Measurements from ENCODE around the gene CKAP5.

The CKAP5 gene

GRCh38 chr11:46761807-46762206, 84.3 kb downstream of the CKAP5 start:
- no peak for DNase-seq

GRCh38 chr11:46760429-46761128, 85.5 kb downstream of the CKAP5 start:
- no peak for DNase-seq

- DNase-seq = no peak
Measured at GRCh38 chr11:46759196-46759595, 86.9 kb downstream of the CKAP5 start.

- DNase-seq = no peak
Measured at GRCh38 chr11:46755962-46756361, 90.1 kb downstream of the CKAP5 start.

DNA sequence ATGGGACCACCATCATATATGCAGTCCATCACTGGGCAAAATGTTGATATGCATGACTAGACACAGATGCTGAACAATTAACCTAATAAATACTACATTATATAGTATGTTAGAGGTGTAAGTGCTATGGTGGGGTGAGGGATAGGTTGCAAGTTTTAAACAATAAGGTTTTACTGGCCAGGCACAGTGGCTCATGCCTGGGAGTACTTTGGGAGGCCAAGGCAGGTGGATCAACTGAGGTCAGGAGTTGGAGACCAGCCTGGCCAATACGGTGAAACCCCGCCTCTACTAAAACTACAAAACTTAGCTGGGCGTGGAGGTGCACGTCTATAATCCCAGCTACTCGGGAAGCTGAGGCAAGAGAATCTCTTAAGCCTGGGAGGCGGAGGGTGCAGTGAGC, 98.9 kb downstream of the CKAP5 start:
- DNase-seq = no peak

- no peak for DNase-seq
Measured at GRCh38 chr11:46745995-46746394, 100.1 kb downstream of the CKAP5 start.

GRCh38 chr11:46745328-46745727, 100.8 kb downstream of the CKAP5 start:
- DNase-seq = no peak

DNA sequence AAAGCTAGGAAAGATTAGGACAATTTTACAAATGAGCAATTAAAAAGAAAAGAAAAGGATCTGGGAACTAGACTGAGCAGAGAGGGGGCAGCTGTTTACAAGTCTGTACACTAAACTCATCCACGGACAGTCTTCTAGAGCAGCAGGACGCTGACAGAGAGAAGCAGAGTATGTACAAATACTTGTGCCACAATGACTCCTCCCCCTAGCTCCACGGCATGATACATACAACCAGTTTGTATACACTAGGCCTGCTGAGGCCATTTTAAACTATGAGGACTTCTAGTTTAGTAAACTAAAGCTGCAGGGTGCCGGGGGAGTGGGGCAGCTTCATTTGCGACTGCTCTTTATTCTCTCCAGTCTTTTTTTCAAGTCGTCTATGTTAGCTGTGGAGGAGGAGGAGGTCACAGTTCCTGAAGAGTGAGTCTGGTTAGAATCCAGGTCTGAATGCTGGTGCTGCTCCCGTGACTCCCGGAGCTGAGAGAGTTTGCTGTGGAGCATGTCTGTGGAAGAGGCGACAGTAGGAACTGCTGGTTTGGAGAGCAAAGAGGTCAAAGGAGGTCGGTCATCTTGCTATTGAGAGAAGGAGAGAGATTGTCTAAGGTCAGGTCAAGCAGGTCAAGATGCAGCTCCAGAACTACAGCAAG, 102.3 kb downstream of the CKAP5 start:
- no peak for DNase-seq

- no peak for DNase-seq
Measured at GRCh38 chr11:46743043-46743442, 103.0 kb downstream of the CKAP5 start.

GRCh38 chr11:46741600-46742484, 104.2 kb downstream of the CKAP5 start:
- no peak for DNase-seq

GRCh38 chr11:46738887-46739286, 107.2 kb downstream of the CKAP5 start:
- no peak for DNase-seq

GRCh38 chr11:46737699-46738098, 108.4 kb downstream of the CKAP5 start:
- DNase-seq = no peak

DNA sequence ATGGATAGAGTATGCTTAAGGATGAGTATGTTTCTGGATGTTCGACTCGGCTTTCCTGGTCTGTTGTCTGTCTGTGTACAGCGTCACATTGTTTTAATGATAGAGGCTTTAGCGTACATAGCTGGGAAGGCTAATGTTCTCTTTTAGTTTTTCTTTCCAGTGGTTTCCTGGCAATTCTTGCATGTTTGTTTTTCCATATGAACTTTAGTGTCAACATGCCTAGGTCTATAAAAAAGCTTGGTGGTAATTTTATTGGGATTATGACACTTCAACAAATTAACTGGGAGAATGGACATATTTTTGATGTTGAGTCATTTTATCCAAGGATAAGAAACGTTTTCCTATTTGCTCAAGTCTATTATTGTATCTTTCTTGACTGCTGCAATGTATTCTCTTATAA, 109.5 kb downstream of the CKAP5 start:
- DNase-seq = no peak

GRCh38 chr11:46736146-46736545, 109.9 kb downstream of the CKAP5 start:
- no peak for DNase-seq

DNA sequence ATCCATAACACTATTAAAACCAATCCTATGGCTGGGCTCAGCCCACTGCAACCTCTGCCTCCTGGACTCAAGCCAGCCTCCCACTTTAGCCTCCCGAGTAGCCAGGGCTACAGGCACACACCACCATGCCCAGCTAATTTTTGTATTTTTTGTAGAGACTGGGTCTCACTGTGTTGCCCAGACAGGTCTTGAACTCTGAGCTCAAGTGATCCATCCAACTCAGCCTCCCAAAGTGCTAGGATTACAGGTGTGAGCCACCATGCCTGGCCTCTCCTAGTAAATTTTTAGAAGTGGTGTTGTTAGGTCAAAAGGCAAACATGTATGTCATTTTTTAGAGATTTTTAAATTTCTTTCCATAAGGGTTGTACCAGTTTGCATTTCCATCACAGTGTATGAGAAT, 112.8 kb downstream of the CKAP5 start:
- DNase-seq = no peak

DNA sequence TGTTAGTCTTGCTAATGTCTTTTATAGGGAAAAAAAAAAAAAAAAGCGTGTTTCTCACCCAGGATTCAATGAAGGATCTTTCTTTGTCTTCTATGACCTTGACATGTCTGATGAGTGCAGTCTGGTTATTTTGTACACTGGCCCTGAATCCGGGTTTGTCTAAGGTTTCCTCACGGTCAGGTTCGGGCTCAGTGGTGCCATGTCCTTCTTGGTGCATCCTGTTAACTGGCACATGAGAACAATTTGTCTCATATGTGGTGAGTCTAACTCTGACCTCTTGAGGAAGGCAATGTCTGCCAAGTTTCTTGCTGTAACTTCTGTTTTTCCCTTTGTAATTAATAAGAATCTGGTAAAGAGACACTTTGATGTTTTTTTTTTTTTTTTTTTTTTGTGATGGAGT, 114.5 kb downstream of the CKAP5 start:
- no peak for DNase-seq

- DNase-seq = no peak
Measured at GRCh38 chr11:46729110-46730027, 116.7 kb downstream of the CKAP5 start.

- DNase-seq = no peak
Measured at GRCh38 chr11:46728659-46729040, 117.4 kb downstream of the CKAP5 start.

- no peak for DNase-seq
Measured at GRCh38 chr11:46727952-46728658, 118.0 kb downstream of the CKAP5 start.

DNA sequence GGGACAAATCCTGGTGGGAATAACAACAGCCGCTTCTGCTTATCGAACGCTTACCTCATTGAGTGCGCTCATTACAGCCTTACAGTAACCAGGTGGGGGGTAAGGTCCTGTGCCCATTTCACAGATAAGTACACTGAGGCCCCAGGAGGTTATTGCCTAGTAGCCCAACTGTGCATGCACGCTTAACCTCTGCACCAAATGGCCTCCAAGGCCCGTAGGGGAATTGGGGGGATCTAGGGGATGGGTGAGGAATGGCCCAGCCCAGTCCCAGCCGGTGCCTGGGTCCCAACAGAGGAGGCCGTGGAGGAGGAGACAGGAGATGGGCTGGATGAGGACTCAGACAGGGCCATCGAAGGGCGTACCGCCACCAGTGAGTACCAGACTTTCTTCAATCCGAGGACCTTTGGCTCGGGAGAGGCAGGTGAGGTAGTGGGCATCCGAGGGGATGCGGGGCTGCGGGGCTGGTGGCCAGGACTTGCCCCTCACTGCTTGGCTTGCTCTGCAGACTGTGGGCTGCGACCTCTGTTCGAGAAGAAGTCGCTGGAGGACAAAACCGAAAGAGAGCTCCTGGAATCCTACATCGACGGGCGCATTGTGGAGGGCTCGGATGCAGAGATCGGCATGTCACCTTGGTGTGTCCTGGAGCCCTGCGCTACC, 119.7 kb downstream of the CKAP5 start:
- DNase-seq = no peak

Measured in activated CD4-positive, alpha-beta T cell treated with anti-CD3 and anti-CD28 coated beads, Interleukin-2, amount 50 U/mL, for 4 hours (primary cell).